ENCODE data around the gene DPYSL5. TPM values are rescaled to one million over a fixed set of nuclear protein-coding genes. Genes with fewer than 3 reads are reported as not detected.

Gene DPYSL5
- total RNA-seq, 1 donor from 2014 or later, result not detected

GRCh38 chr2:26847307-26847654 is 651 bp upstream of the DPYSL5 start:
- ATAC-seq (no peak), DNase-seq (no peak)
- H3K4me1 ChIP-seq, result peaks cover 29% of the 10 kb centered on the region
- no peaks in the 10 kb centered on the region for H3K9me3 ChIP-seq
- intact Hi-C loops (cut with DNase I), result loop anchor here (5.0 kb wide), 1 partner anchor 95 kb away; no protein-coding TSS in a partner anchor
- no peak for TF ChIP-seq CTCF (IDR thresholded peaks at IDR 0.05)
- peak overlapping the region; percentile 19 for H3K4me3 ChIP-seq
- H3K36me3 ChIP-seq, result no peaks in the 10 kb centered on the region
- no peak overlapping the region for H3K27ac ChIP-seq
- H3K27me3 ChIP-seq, result peaks cover 83% of the 10 kb centered on the region

- TF ChIP-seq CTCF (IDR thresholded peaks at IDR 0.05), result no peak
- DNase-seq, result peak; percentile 67
- Histone ChIP-seq H3K9me3 (no peaks in the 10 kb centered on the region), H3K27me3 (peaks cover 79% of the 10 kb centered on the region), H3K36me3 (no peaks in the 10 kb centered on the region), H3K4me3 (peak overlapping the region; percentile 19), H3K27ac (no peak overlapping the region), H3K4me1 (peaks cover 29% of the 10 kb centered on the region)
- peak; percentile 30 for ATAC-seq
- intact Hi-C loops (cut with DNase I), result loop anchor here (5.0 kb wide), 1 partner anchor 94 kb away; no protein-coding TSS in a partner anchor
These were observed 564 bp downstream of the DPYSL5 start for GRCh38 chr2:26848336-26849055.

- TF ChIP-seq CTCF (IDR thresholded peaks at IDR 0.05), result no peak
- Histone ChIP-seq H3K4me3 (no peak overlapping the region), H3K27me3 (peaks cover 77% of the 10 kb centered on the region), H3K9me3 (no peaks in the 10 kb centered on the region), H3K27ac (no peak overlapping the region), H3K4me1 (peaks cover 29% of the 10 kb centered on the region), H3K36me3 (no peaks in the 10 kb centered on the region)
- ATAC-seq (no peak), DNase-seq (no peak)
- intact Hi-C loops (cut with DNase I), result loop anchor here (5.0 kb wide), 1 partner anchor 93 kb away; no protein-coding TSS in a partner anchor
These were observed 1.4 kb downstream of the DPYSL5 start for GRCh38 chr2:26849056-26849999.

GRCh38 chr2:26850000-26850431 is 2.1 kb downstream of the DPYSL5 start:
- no peak for TF ChIP-seq CTCF (IDR thresholded peaks at IDR 0.05)
- peaks cover 70% of the 10 kb centered on the region for H3K27me3 ChIP-seq
- no peaks in the 10 kb centered on the region for H3K9me3 ChIP-seq
- intact Hi-C loops (cut with DNase I), result loop anchor here (5.0 kb wide), 1 partner anchor 92 kb away; no protein-coding TSS in a partner anchor
- peaks cover 29% of the 10 kb centered on the region for H3K4me1 ChIP-seq
- DNase-seq (no peak), ATAC-seq (no peak)
- no peak overlapping the region for H3K4me3 ChIP-seq
- no peaks in the 10 kb centered on the region for H3K36me3 ChIP-seq
- H3K27ac ChIP-seq, result no peak overlapping the region

- DNase-seq, result no peak
- Histone ChIP-seq H3K27ac (no peak overlapping the region), H3K9me3 (no peaks in the 10 kb centered on the region), H3K4me3 (no peak overlapping the region), H3K27me3 (peaks cover 69% of the 10 kb centered on the region), H3K36me3 (no peaks in the 10 kb centered on the region), H3K4me1 (peaks cover 29% of the 10 kb centered on the region)
- ATAC-seq, result no peak
- intact Hi-C loops (cut with DNase I), result no loop called here
- TF ChIP-seq CTCF (IDR thresholded peaks at IDR 0.05), result no peak
These were observed 2.6 kb downstream of the DPYSL5 start for GRCh38 chr2:26850505-26850904.

Data from upper lobe of right lung (tissue), 1 donor.